HFF-Myc (cell line): ENCODE results near the gene CTCF.

Experiments
- DNase-seq: peaks from one replicate; pipeline ENCODE4 v3.0.0-alpha.2; 2011; ENCODE audit warnings: low read depth; ENCODE audit errors: extremely low read depth
- H3K4me3 ChIP-seq: replicated peaks from 2 replicates; pipeline ENCODE4 v1.5.1; 2011; ENCODE audit warnings: low read depth, mild to moderate bottlenecking, control low read depth, low read length
- CTCF ChIP-seq: IDR thresholded peaks from 2 replicates; pipeline ENCODE4 v1.5.1; 2012; ENCODE audit warnings: mild to moderate bottlenecking, low read depth, low read length, control low read depth; ENCODE audit errors: missing control alignments

CTCF gene

DNA sequence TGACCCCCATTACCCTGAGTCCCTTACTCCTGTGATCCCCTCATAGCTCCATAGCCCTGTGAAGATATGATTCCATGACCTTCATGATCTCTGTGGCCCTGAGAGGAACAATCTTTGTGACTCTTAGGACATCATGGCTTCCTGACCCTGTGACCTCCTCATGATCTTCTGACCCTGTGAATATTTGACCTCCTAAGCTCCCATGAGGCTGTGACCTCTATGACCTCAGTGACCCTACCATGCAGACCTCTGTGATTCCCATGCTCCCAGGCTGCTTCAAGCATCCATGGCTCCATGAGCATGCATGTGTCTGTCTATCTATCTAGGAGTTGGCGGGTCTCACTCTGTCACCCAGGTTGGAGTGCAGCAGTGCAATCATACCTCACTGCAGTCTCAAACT lies 21.6 kb upstream of the CTCF start:
- no peak overlapping the region for H3K4me3 ChIP-seq
- no peak for TF ChIP-seq CTCF

DNA sequence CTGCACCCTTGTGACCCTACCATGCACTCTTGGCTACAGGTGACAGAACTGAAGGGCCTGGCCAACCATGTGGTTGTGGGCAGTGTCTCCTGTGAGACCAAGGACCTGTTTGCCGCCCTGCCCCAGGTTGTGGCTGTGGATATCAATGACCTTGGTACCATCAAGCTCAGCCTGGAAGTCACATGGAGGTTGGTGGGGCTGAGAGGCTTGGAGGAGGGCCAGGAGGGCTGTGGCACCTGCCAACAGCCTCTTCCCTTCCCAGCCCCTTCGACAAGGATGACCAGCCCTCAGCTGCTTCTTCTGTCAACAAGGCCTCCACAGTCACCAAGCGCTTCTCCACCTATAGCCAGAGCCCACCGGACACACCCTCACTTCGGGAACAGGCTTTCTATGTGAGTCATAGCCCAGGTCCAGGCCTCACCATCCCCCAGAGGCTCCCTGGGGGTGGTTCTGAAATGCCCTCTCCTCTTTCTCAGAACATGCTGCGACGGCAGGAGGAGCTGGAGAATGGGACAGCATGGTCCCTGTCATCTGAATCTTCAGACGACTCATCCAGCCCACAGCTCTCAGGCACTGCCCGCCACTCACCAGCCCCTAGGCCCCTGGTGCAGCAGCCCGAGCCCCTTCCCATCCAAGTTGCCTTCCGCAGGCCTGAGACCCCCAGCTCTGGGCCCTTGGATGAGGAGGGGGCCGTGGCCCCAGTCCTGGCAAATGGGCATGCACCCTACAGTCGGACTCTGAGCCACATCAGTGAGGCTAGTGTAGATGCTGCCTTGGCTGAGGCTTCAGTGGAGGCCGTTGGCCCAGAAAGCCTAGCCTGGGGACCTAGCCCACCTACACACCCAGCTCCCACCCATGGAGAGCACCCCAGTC lies 20.7 kb upstream of the CTCF start:
- no peak for TF ChIP-seq CTCF
- DNase-seq = no peak
- H3K4me3 ChIP-seq = no peak overlapping the region

More for the DNA sequence above, 21.6 kb upstream of the CTCF start:
- DNase-seq = no peak

- no peak for DNase-seq
- no peak for TF ChIP-seq CTCF
- H3K4me3 ChIP-seq = no peak overlapping the region
Observed at GRCh38 chr16:67542464-67542863, 19.9 kb upstream of the CTCF start.

DNA sequence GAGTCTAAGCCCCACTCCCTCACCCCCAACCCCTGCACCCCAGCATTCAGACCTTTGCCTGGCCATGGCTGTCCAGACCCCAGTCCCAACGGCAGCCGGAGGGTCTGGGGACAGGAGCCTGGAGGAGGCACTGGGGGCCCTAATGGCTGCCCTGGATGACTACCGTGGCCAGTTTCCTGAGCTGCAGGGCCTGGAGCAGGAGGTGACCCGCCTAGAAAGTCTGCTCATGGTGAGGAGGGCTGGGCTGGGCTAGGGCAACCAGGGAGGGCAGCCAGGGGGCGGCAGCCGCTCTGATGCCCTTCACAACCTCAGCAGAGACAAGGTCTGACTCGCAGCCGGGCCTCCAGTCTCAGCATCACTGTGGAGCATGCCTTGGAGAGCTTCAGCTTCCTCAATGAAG lies 19.3 kb upstream of the CTCF start:
- TF ChIP-seq CTCF = no peak
- no peak for DNase-seq
- H3K4me3 ChIP-seq = no peak overlapping the region

DNA sequence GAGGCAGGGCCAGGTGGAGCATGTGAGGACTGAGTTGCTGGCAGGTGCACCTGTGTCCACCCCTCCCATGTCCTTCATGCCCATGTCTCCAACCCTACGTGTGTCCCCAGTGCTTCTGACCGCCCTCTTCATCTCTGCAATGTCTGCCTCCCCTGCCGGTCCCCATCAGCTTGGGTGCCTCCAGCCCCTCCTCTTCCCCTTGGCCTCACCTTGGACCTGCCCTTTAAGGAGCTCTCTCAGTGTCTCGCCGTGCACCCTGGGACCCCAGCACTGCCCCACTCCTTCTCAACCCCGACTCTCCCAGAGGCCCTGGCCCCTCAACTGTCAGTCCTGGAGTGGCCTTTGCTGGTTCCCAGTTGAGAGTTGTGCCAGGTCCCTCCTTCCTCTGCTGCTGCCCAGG lies 18.7 kb upstream of the CTCF start:
- TF ChIP-seq CTCF = no peak
- H3K4me3 ChIP-seq = no peak overlapping the region
- DNase-seq = no peak

DNA sequence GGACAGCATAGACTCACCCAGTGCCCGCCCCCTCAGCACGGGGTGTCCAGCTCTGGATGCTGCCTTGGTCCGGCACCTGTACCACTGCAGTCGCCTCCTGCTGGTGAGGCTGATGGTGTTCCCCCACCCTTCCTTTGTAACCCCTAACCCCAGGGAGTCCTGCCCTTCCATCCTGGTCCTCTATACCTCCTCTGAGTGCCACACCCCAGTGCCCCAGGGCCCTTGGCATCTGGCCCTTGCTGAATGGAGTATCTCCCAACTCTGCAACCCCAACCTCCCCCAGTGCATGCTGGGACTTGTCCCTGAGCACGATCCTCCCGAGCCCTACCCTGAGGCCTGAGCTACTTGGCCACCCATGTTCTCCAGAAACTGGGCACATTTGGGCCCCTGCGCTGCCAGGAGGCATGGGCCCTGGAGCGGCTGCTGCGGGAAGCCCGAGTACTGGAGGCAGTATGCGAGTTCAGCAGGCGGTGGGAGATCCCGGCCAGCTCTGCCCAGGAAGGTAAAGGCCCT lies 17.9 kb upstream of the CTCF start:
- H3K4me3 ChIP-seq = no peak overlapping the region
- no peak for DNase-seq
- no peak for TF ChIP-seq CTCF
